NCI-H128 (cell line): Measurements from ENCODE around the gene UCP2.
"Not testable (repeated sequence)": the region's sequence is repeated elsewhere in the genome, so short reads cannot be mapped to it uniquely, and the experiment has no call there.

Experiments
- DNase-seq: peaks from one replicate; lab custom pipeline; 2025; ENCODE audit not compliant: unreplicated experiment; lab: John Stamatoyannopoulos, UW

UCP2 gene

DNA sequence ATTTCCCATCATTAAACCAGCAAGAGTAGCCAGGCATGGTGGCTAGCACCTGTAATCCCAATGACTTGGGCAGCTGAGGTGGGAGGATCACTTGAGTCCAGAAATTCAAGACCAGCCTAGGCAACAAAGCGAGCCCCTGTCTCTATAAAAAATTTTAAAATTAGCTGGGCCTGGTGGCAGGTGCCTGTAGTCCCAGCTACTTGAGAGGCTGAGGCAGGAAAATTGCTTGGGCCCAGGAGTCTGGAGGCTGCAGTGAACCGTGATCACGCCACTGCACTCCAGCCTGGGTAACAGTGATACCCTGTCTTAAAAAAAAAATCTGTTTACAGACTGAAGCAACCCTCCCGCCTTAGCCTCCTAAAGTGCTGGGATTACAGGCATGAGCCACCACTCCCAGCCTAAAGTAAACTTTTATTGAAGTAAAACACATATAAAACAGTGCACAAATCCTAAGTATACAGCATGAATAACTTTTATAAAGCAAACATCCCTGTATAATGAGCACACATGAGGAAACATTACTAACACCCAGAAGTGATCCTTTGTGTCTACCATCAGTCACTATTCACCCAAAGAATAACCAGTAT lies 13.6 kb upstream of the UCP2 start:
- no peak for DNase-seq

DNA sequence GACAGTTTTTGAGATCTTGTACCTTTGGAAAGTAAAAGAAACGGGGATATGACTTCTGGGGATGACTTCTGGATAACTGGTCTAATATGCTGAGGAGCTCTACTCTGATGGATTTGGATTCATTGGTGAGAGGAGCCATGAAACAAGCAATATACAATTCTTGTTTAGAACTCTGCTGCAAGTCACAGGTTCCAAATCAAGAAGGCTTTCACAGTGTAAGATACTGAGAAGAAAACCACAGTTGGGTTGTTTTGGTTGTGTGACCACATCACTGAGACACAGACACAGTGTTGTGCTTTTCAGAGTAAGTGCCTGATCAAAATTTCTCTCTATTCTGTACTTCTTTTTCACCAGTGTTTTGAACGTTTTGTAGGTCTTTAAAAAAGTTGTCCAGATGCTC lies 13.1 kb upstream of the UCP2 start:
- DNase-seq, result no peak

DNA sequence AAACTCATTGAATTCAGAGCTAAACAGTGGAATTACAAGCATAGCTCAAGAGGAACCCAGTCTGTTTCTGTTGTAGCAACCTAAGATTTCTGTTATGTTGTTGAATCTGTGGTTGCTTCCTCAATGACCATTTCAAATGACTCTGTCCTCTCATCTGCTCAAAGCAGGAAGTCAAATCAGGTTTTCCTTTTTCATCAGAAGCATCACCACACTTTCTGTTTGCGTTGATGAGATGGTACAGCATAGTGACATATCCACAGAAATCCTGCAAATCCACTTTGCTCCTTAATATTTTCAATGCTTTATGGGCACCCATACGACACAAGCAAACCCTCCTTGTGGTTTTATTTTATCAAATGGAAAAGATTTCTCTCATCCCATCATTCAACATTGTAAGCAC lies 12.6 kb upstream of the UCP2 start:
- DNase-seq, result no peak

DNA sequence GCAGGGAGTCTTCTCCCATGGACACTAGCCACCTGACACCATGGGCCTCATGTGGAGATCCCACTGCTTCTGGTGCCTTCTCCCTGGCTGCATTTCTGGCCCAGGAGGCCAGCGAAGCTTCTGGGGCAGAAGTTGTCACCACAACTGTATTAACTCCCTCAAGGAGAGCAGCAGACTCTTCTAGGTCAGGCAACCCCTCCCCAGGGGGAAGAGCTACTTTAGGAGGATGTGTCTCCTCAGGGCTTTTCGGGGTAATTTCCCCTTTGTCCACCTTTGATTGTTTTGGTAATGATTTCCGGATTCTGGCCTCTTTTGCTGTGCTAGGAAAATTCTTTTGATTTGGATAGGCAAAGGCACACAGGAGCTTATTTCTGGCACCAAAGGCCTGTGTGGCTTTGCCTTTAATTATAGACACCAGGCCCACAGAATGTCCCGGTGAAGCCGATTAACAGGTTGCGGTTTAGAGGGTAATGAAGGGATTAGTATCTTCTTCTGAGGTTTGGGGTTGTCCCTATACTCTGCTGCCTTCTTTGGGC lies 8.9 kb upstream of the UCP2 start:
- DNase-seq, result no peak

DNA sequence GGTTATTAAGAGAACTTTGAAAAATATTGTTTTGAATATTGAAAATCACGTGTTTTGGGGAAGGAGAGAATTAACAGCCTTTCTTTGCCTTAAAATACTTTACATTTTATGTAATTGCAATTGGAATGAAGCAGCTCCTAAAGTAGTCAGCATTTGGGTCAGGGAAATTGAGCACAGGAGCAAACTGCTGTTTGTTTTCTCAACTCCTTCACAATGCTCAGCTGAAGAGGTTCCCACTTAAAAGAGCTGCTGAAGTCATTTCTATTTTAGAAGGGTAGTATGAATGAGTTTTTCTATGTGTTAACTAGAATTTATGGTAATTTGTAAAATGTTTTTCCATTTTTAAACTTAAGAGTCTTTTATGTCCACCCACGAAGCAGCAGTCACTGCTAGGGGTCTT lies 8.1 kb upstream of the UCP2 start:
- no peak for DNase-seq

DNA sequence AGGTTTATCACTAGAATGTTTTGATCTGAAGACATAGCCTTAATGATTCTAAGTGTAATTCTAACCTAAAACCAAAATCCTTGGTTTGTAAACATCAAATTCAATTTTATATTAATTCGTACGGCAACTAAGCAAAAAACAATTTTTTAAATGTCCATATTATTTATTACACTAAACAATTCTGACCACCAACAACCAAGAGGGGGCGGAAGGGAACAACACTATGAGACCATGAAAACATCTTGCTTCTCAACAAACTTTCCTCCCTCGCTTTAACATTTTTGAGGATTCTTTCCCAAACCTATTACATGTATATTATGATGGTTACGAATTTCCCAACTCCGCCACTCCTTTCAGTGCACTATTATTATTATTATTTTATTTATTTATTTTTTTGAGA lies 6.5 kb upstream of the UCP2 start:
- no peak for DNase-seq

DNA sequence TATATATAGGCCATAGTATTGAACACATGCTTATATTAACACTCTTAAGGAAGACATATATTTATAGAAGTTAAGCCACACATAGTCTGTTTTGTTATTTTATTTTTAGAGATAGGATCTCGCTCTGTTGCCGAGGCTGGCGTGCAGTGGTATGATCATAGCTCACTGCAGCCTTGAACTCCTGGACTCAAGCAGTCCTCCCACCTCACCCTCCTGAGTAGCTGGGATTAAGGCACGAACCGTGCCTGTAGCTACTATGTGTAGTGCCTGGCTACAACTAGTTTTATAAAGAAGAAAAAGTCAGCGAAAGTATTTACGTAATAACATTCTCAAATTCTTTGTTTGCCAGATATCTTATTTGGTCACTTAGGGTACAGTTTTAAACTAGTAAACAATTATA lies 5.6 kb upstream of the UCP2 start:
- no peak for DNase-seq

DNA sequence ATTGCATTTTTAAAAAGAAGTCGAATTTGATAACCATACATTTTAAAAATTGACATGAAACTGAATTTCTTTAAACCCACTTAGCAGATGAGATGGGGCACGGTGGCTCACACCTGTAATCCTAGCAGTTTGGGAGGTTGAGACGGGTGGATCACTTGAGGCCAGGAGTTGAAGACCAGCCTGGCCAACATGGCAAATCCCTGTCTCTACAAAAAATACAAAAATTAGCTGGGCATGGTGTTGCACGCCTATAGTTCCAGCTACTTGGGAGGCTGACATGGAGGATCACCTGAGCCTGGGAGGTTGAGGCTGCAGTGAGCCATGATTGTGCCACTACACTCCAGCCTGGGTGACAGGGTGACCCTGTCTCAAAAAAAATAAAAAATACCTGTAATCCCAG lies 3.0 kb upstream of the UCP2 start:
- not testable (repeated sequence) for DNase-seq

DNA sequence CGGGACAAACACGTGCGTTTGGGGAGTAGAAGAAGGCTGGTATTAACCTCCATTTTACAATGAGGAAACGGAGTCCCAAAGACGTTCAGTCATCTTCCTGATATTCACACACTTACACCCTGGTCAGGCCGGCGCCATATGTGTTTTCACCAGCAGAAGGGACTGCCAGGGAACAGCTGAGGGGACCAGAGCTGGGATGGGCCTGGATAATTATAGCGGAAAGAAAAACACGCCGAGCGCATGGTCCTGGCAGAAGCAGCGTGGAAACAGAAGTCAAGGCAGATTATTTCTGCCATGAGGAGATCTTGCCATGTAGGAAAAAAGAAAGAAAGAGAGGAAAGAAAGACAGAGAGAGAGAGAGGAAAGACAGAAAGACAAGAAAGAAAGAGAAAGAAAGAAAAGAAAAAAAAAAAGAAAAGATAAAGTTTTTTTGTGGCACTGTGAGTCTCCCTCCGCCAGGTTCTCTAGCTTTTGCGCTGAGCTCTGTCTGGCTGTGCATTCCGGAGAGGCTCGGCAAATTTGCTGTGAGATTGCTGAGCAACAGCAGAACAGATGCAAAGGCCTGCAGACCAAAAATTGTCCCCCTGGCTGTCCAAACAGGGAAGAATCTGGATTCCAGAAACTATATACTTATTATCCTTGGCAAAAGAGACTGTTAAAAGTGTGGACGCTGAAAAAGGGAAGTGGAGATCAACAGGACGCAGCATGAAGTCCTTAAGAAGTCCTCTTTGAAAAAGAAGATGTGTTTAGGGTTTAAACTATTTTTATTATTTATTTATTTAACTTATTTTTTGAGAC lies 1.3 kb upstream of the UCP2 start:
- no peak for DNase-seq

DNA sequence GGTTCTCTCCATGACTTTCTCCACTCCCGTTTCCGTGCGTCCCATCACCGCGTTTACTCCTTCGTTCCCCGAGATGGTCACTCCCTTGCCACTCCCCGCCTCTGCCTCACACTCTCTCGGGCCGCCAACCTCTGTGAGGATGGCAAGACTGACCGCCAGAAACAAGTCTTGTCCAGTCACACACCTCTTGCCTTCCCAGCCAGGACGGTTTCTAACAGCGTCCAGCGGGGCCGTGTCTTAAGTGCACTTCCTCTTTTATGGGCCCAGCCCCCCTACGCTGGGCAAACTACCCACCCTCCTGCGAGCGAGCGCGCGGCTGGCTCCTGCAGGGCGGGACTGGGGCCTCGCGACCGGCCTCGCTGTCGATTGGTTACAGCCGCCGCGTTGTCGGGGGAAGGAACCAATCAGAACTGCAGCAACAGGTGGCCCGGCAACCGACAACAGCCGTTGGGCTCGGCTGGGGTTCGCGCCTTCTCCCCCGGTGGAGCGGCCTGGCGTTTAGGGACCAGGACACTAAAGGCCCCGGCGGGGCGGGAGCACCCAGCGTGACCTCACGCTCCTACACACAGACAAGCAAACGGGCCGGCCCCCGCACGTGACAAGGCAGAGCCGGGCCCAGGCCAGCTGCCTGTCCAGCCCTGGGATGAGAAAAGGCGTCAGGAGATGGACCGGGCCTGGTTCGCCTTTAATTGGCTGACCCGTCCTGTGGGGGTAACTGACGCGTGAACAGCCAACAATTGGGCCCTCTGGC lies 522 bp upstream of the UCP2 start:
- peak; percentile 94 for DNase-seq

DNA sequence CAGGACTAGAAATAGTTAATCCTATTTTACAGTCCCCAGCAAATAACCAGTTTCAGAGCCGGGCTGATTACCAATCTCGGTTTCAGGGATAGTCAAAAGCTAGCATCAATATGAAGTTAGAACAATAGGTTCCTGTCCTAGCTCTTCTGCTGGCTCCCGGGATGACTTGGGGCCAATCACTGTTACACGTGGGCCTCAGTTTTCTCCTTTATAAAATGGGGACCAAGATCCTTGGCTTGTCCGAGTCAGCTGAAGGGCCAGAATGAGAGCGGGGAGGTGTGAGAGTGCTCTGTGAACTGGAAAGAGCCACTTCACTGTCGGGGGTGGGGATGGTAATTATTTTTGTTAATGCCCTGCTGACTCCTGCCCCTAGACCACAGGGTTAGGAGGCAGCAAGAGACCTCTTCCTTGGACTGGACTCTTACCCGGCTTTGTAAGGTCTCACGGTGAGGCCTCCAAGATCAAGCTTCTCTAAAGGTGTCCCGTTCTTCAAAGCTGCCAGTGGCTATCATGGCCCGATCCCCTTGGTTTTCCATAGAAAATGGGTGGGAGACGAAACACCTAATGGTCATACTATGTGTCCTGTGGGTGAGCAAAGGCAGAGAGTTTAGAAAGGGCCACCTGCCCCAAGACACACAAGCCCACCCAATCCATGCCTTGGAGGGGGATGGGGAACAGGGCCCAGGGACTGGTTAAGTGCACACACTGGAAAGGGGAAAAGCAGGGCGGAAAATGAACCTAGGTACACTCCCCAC lies 1.4 kb downstream of the UCP2 start:
- no peak for DNase-seq

DNA sequence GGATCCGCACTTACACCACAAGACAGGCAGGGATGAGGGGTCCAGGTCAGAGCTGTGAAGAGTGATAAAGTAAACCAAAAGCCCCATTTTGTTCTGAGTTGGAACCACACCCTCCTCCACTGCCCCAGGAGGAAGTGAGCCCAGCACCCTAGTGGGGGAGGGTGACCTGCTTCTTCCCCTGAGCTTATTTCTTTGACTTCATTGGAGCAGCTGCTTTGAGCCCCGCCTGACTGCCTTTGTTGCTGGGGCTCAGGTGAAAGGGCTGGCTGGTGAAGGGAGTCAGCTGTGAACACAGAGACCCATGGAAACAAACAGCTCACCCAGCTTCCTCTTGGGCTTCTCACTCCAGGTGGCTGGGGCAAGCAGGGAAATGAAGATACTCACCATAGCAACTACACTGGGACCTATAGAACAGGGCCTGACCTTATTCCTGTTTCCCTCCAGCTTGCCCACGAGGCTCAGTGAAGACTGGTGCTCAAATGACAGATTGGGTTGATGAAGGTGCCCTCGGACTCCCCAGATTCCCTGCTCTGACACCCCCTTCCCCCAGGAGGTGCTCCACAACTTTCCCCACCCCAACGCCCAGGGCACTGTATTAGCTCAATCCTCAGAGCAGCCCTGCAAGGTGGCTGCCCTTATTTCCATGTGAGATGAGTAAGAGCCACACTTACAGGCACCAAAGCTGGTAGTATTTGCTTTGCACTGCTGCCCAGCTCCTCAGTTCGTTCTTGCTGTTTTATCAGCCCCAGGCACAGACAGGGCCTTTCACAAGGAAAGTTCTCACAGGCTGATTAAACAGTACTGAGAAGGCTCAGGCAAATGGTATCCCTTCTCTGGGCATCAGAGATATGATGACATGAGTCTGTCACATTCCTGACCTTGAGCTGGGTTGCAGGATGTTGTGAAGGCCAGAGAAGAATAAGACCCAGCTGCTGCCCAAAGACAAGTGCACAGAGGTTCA lies 2.4 kb downstream of the UCP2 start:
- peak; percentile 20 for DNase-seq

DNA sequence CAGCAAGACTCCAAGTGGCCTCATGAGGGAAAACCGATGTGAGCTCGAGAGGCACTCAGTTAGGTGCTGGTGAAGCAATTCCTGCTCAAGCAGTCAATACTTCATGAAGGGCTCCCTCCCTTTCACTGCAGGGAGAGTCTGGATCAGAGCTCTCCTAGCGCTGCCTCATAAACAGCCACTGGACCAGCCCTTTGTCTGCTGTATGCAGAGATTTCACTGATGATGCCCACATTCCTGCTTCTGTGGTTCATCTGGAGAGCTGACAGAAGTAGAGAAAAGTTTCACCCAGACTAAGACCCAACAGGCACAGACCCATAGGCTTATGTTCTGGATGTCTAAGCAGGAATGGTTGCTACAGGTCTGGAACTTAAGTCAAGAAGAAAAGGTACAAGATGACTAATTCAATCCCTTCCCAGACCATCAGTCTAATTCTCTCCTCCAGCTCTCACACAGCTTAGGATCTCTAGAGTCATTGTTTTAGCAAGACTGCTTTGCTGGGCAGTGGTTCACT lies 4.0 kb downstream of the UCP2 start:
- no peak for DNase-seq

DNA sequence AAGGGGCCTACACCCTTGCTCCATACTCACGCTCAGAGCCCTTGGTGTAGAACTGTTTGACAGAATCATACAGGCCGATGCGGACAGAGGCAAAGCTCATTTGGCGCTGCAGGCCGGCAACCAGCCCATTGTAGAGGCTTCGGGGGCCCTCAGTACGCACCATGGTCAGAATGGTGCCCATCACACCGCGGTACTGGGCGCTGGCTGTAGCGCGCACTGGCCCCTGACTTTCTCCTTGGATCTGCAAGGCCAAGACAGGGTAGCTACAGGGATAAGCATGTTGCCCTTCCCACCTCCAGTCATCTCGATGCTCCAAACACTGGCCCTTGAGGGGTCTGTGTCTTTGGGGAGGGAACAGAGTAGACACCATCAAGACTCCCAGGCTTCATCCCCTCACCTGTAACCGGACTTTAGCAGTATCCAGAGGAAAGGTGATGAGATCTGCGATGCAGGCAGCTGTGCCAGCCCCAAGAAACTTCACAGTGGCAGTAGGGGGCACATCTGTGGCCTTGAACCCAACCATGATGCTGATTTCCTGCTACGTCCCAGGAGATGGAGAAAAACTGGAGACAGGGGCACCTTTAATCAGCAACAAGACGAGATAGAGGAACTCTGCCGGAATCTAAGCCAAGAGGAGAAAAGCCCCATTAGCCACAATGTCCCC lies 4.7 kb downstream of the UCP2 start:
- DNase-seq, result no peak

DNA sequence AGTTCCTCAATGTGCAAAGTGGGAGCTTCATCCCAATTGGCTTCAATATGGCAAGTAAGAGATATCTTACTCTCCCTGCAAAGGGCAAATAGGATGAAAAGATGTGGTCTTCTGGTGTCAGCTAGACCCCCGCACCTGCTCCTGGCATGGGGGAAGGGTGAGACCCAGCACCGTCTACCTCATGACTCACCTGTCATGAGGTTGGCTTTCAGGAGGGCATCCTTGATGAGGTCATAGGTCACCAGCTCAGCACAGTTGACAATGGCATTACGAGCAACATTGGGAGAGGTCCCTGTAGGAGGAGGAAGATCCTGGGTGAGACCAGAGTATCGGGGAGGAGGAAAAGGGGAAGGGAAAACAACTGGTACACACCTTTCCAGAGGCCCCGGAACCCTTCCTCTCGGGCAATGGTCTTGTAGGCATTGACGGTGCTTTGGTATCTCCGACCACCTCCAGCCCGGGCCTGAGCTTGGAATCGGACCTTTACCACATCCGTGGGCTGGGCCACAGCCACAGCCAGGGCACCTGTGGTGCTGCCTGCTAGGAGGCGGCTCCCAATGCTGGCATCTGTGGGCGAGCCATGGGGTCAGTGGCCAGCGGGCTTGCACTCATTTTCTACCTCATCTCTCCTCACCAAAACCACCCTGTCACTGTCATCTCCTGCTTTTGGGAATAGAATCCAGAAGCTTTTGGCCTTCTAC lies 6.0 kb downstream of the UCP2 start:
- DNase-seq, result no peak

DNA sequence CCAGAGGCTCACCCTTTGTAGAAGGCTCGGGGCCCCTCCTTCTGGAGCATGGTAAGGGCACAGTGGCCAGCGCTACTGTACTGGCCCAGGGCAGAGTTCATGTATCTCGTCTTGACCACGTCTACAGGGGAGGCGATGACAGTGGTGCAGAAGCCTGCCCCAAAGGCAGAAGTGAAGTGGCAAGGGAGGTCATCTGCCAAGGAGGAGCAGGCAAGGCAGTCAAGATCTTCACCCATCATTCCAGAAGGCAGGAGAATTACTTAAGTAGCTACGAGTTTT lies 7.2 kb downstream of the UCP2 start:
- DNase-seq, result no peak

DNA sequence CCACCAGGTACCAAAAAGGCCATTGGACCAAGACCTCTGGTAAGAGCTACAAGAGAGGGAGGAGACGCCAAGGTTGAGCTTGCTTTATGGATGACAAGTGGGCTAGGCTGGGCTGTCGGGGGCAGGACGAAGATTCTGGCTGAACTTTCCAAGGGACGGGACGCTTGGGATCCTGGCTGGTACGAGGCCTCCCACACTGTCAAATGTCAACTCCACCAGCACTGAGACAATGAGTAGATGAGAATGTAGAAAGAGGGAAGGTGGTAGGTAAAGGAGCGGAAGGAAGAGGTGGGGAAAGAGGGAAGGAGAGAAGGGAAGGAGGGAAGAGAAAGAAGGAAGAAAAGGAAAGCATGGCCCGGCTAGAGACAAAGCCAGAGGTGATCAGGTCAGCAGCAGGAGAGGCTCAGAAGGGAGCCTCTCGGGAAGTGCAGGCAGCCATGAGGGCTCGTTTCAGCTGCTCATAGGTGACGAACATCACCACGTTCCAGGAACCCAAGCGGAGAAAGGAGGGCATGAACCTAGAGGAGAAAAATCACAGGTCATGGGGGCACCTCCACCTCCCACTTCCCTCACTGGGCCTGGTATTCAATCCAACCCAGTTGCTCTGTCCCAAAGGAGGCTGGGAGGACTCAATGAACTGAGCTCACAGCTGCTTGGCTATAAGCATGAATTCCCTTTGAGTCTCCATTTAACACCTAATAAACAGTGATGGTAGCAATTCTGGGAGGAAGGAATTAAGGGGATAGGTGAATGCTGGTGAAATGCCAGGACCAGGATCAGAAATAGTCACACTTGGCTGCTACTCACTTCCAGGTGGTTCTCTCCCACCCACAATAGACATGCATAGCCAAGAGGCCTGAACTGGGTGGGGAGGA lies 7.8 kb downstream of the UCP2 start:
- no peak for DNase-seq
